ENCODE measurements around the gene ETV1. TPM values are rescaled to one million over a fixed set of nuclear protein-coding genes. Genes with fewer than 3 reads are reported as not detected.

The ETV1 gene
- total and polyA plus RNA-seq, 4 donors: 1.2 to 4.3 (median 3.6) TPM

DNA sequence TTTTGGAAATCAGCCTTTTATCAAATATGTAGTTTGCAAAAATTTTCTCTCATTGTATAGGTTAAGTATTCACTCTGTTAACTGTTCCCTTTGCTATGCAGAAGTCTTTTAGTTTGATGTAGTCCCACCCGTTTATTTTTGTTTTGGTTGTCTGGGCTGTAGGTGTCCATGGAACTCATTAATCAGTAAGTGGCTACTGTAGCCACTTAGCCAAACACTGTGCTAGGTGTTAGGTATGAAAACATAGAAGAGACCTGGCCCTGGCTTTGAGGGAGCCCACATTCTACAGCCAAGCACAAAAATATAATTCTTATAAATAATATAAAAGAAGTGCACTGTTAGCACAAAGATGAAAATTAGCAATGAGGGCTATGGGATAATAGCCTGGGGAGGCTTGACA, 133.5 kb downstream of the ETV1 start:
- Histone ChIP-seq H3K9me3 (ENCODE audit: control insufficient read depth in 4 of 4, low read length in 3 of 4) (no peaks in the 10 kb centered on the region), H3K4me3 (ENCODE audit: low read depth in 1 of 3, low read length in 3 of 3) (no peak overlapping the region)

DNA sequence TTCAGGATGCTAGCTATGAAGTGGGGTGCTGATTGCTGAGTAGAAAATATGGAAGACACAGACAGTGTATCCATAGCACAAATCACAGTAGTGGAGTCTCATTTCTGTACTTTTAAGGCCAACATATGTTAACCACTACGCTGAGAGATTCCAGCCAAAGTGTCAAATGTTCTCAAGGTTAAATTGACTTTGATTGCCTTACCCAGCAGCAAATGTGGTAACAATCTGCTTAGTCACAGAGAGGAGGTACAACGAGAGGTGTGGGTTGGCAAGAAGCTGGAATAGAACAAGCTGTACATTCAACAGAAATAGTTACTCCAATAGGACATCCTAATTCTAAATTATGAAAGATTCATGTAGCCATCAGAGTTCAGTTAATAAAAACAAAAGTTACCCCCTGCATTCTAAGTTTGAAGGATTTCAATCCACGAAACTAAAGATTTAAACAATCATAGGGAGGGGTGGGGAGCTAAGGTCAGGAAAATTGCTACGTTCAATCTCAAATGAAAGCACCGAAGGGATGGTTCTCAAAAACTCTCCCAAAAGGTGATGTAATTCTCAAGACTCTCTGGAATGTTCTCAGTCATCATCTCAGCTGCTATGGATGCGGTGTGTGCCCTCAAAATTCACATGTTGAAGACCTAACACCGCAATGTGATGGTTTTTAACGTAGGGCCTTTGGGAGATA, 137.0 kb downstream of the ETV1 start:
- Histone ChIP-seq H3K36me3 (ENCODE audit: control insufficient read depth in 4 of 4, insufficient read depth in 3 of 4, low read depth in 1 of 4, low read length in 3 of 4) (no peaks in the 10 kb centered on the region), H3K9ac (ENCODE audit: low read depth in 1 of 2, low read length in 2 of 2) (no peak overlapping the region), H3K9me3 (ENCODE audit: control insufficient read depth in 4 of 4, low read length in 3 of 4) (no peaks in the 10 kb centered on the region), H3K27ac (ENCODE audit: low read depth in 1 of 2, low read length in 2 of 2) (no peak overlapping the region), H3K4me3 (ENCODE audit: low read depth in 1 of 3, low read length in 3 of 3) (no peak overlapping the region), H3K4me1 (ENCODE audit: control insufficient read depth in 4 of 4, insufficient read depth in 4 of 4, low read length in 3 of 4) (no peaks in the 10 kb centered on the region), H3K27me3 (ENCODE audit: control insufficient read depth in 4 of 4, insufficient read depth in 4 of 4, low read length in 3 of 4) (no peaks in the 10 kb centered on the region)
- no peak for DNase-seq (ENCODE audit: low spot score)
- WGBS: 88% methylated on average over 8 of the region's 8 CpGs
- TF ChIP-seq JUND (IDR thresholded peaks at IDR 0.05) (no peak), FOXA1 (IDR thresholded peaks at IDR 0.05) (no peak), EGR1 (IDR thresholded peaks at IDR 0.05; ENCODE audit: low read depth in 2 of 2) (no peak), HNF4A (conservative IDR thresholded peaks at IDR 0.05) (no peak), RAD21 (IDR thresholded peaks at IDR 0.05) (no peak), TAF1 (conservative IDR thresholded peaks at IDR 0.05) (no peak), YY1 (IDR thresholded peaks at IDR 0.05) (no peak), SP1 (IDR thresholded peaks at IDR 0.05) (no peak), HNF4G (IDR thresholded peaks at IDR 0.05) (no peak), FOXA2 (IDR thresholded peaks at IDR 0.05) (no peak), RXRA (IDR thresholded peaks at IDR 0.05) (no peak), NR2F2 (IDR thresholded peaks at IDR 0.05) (no peak), GABPA (IDR thresholded peaks at IDR 0.05 in 1 of 2, conservative IDR thresholded peaks at IDR 0.05 in 1 of 2) (no peak)
- TF ChIP-seq, protein P1, sequence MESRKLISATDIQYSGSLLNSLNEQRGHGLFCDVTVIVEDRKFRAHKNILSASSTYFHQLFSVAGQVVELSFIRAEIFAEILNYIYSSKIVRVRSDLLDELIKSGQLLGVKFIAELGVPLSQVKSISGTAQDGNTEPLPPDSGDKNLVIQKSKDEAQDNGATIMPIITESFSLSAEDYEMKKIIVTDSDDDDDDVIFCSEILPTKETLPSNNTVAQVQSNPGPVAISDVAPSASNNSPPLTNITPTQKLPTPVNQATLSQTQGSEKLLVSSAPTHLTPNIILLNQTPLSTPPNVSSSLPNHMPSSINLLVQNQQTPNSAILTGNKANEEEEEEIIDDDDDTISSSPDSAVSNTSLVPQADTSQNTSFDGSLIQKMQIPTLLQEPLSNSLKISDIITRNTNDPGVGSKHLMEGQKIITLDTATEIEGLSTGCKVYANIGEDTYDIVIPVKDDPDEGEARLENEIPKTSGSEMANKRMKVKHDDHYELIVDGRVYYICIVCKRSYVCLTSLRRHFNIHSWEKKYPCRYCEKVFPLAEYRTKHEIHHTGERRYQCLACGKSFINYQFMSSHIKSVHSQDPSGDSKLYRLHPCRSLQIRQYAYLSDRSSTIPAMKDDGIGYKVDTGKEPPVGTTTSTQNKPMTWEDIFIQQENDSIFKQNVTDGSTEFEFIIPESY (IDR thresholded peaks at IDR 0.05): no peak
- TF ChIP-seq, protein P2, sequence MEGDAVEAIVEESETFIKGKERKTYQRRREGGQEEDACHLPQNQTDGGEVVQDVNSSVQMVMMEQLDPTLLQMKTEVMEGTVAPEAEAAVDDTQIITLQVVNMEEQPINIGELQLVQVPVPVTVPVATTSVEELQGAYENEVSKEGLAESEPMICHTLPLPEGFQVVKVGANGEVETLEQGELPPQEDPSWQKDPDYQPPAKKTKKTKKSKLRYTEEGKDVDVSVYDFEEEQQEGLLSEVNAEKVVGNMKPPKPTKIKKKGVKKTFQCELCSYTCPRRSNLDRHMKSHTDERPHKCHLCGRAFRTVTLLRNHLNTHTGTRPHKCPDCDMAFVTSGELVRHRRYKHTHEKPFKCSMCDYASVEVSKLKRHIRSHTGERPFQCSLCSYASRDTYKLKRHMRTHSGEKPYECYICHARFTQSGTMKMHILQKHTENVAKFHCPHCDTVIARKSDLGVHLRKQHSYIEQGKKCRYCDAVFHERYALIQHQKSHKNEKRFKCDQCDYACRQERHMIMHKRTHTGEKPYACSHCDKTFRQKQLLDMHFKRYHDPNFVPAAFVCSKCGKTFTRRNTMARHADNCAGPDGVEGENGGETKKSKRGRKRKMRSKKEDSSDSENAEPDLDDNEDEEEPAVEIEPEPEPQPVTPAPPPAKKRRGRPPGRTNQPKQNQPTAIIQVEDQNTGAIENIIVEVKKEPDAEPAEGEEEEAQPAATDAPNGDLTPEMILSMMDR (IDR thresholded peaks at IDR 0.05; ENCODE audit: low read depth, low read length, missing input control): no peak
- TF ChIP-seq, protein P3, sequence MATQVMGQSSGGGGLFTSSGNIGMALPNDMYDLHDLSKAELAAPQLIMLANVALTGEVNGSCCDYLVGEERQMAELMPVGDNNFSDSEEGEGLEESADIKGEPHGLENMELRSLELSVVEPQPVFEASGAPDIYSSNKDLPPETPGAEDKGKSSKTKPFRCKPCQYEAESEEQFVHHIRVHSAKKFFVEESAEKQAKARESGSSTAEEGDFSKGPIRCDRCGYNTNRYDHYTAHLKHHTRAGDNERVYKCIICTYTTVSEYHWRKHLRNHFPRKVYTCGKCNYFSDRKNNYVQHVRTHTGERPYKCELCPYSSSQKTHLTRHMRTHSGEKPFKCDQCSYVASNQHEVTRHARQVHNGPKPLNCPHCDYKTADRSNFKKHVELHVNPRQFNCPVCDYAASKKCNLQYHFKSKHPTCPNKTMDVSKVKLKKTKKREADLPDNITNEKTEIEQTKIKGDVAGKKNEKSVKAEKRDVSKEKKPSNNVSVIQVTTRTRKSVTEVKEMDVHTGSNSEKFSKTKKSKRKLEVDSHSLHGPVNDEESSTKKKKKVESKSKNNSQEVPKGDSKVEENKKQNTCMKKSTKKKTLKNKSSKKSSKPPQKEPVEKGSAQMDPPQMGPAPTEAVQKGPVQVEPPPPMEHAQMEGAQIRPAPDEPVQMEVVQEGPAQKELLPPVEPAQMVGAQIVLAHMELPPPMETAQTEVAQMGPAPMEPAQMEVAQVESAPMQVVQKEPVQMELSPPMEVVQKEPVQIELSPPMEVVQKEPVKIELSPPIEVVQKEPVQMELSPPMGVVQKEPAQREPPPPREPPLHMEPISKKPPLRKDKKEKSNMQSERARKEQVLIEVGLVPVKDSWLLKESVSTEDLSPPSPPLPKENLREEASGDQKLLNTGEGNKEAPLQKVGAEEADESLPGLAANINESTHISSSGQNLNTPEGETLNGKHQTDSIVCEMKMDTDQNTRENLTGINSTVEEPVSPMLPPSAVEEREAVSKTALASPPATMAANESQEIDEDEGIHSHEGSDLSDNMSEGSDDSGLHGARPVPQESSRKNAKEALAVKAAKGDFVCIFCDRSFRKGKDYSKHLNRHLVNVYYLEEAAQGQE (IDR thresholded peaks at IDR 0.05): no peak
- TF ChIP-seq, protein P4, sequence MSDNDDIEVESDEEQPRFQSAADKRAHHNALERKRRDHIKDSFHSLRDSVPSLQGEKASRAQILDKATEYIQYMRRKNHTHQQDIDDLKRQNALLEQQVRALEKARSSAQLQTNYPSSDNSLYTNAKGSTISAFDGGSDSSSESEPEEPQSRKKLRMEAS (IDR thresholded peaks at IDR 0.05): no peak
- TF ChIP-seq, protein P5, sequence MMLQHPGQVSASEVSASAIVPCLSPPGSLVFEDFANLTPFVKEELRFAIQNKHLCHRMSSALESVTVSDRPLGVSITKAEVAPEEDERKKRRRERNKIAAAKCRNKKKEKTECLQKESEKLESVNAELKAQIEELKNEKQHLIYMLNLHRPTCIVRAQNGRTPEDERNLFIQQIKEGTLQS (IDR thresholded peaks at IDR 0.05): no peak

More for the DNA sequence above, 133.5 kb downstream of the ETV1 start:
- 78% methylated on average over 1 of the region's 1 CpG for WGBS
- Histone ChIP-seq H3K27me3 (ENCODE audit: control insufficient read depth in 4 of 4, insufficient read depth in 4 of 4, low read length in 3 of 4) (no peaks in the 10 kb centered on the region), H3K4me1 (ENCODE audit: control insufficient read depth in 4 of 4, insufficient read depth in 4 of 4, low read length in 3 of 4) (no peaks in the 10 kb centered on the region), H3K27ac (ENCODE audit: low read depth in 1 of 2, low read length in 2 of 2) (no peak overlapping the region), H3K36me3 (ENCODE audit: control insufficient read depth in 4 of 4, insufficient read depth in 3 of 4, low read depth in 1 of 4, low read length in 3 of 4) (no peaks in the 10 kb centered on the region), H3K9ac (ENCODE audit: low read depth in 1 of 2, low read length in 2 of 2) (no peak overlapping the region)
- TF ChIP-seq NR2F2 (IDR thresholded peaks at IDR 0.05) (no peak), GABPA (IDR thresholded peaks at IDR 0.05 in 1 of 2, conservative IDR thresholded peaks at IDR 0.05 in 1 of 2) (no peak), RAD21 (IDR thresholded peaks at IDR 0.05) (no peak), FOXA1 (IDR thresholded peaks at IDR 0.05) (no peak), HNF4A (conservative IDR thresholded peaks at IDR 0.05) (no peak)
- no peak for DNase-seq (ENCODE audit: low spot score)

Measured in liver (tissue), 9 donors.